Activated CD8-positive, alpha-beta T cell treated with anti-CD3 and anti-CD28 coated beads for 36 hours (primary cell): Measurements from ENCODE around the gene IL2RA. TPM values are rescaled to one million over a fixed set of nuclear protein-coding genes. Genes with fewer than 3 reads are reported as not detected.

Source experiments
- ATAC-seq: fragments of 200-7000 bp; cut with Tn5 transposase; one replicate; pipeline ENCODE4 v1.10.0; 2021; ENCODE audit warnings: mild to moderate bottlenecking, moderate library complexity
- CTCF ChIA-PET: fragments of 350-600 bp; sonication (Branson Sonifier 250); formaldehyde crosslinking; loops from one replicate; lab custom pipeline; 2021; ENCODE audit warnings: antibody characterized with exemption; lab: Charles Lee
- POLR2A ChIA-PET: fragments of 350-600 bp; sonication (Branson Sonifier 250); formaldehyde crosslinking; loops from one replicate; lab custom pipeline; 2021; ENCODE audit warnings: antibody characterized with exemption; lab: Charles Lee
- DNase-seq: peaks from one replicate; pipeline ENCODE4 v3.0.0-alpha.2; 2020
- H3K27ac Mint-ChIP-seq: one replicate; pipeline ENCODE4 v1.8.0; 2021; ENCODE audit warnings: mild to moderate bottlenecking, mixed read lengths
- H3K27me3 Mint-ChIP-seq: one replicate; pipeline ENCODE4 v1.8.0; 2021; ENCODE audit warnings: mixed read lengths
- H3K36me3 Mint-ChIP-seq: one replicate; pipeline ENCODE4 v1.8.0; 2021; ENCODE audit warnings: low read depth, mixed read lengths
- H3K4me1 Mint-ChIP-seq: one replicate; pipeline ENCODE4 v1.8.0; 2021; ENCODE audit warnings: low read depth, mixed read lengths
- H3K4me3 Mint-ChIP-seq: one replicate; pipeline ENCODE4 v1.8.0; 2021; ENCODE audit warnings: mild to moderate bottlenecking, moderate library complexity, mixed read lengths
- H3K9me3 Mint-ChIP-seq: one replicate; pipeline ENCODE4 v1.8.0; 2021; ENCODE audit warnings: mixed read lengths
- intact Hi-C: fragments of 100-400 bp; cut with micrococcal nuclease; formaldehyde crosslinking; loops from one replicate; pipeline ENCODE4 v1.10.0; 2022
- total RNA-seq, 2 experiments: library from RNA; stranded (reverse); gene quantifications; one replicate each; pipeline ENCODE4 v1.2.3, GENCODE V29; 2021
- TF ChIP-seq, protein P1 (sequence below): fragments of 200-600 bp; IDR thresholded peaks from one replicate; pipeline ENCODE4 v1.8.0; 2022; ENCODE audit warnings: antibody characterized with exemption, mild to moderate bottlenecking

The IL2RA gene
- total RNA-seq, 2 experiments from 2014 or later: 868 to 874 TPM

DNA sequence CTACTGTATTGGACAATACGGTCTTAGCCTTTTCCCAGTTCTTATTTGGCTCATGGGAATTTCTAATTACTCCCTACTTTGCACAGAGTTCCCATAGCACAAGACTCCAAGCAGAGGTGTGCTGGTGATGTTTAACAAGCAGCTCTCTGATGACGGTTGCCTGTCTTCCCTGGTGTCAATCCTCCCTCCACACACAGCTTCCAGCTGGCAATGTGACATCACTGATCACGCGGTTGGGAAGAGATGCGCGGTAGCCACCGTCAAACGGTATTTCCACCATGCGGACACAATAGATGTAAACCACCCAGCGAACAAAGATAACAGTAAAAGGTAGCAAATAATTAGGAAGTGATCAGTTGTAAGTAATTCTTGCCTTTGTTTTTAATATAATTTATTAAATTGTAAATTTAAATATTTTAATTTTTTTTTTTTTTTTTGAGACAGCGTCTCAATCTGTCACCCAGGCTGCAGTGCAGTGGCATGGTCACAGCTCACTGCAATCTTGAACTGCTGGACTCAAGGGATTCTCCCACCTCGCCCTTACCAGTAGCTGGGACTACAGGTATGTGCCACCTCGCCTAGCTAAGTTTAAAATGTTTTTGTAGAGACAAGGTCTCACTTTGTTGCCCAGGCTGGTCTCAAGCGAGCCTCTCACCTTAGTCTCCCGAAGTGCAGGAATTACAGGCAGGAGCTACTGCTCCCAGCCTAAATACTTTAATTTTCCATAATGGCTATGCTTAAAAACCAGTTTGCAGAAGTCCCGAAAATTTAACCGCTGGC is 48.6 kb downstream of the IL2RA start:
- Mint-ChIP-seq H3K9me3 (peaks cover 3% of the 10 kb centered on the region), H3K36me3 (peaks cover 75% of the 10 kb centered on the region), H3K4me3 (no peak overlapping the region), H3K27ac (peak overlapping the region; percentile 89), H3K27me3 (no peaks in the 10 kb centered on the region), H3K4me1 (peaks cover 65% of the 10 kb centered on the region)
- ChIA-PET POLR2A (interaction anchor here (0.7 to 3.0 kb wide), 7 partner anchors 10 to 47 kb away, joined by 3 to 20 read pairs (median 4); partner anchors contain the start of gene IL15RA), CTCF (interaction anchor here (0.9 to 2.8 kb wide), 20 partner anchors 10 to 388 kb away, joined by 3 to 16 read pairs (median 6); partner anchors contain the start of gene IL15RA)
- no peak for DNase-seq
- intact Hi-C loops: loop anchor here (2.0 kb wide), 1 partner anchor 31 kb away; no protein-coding TSS in a partner anchor
- ATAC-seq: no peak
- TF ChIP-seq, protein P1, sequence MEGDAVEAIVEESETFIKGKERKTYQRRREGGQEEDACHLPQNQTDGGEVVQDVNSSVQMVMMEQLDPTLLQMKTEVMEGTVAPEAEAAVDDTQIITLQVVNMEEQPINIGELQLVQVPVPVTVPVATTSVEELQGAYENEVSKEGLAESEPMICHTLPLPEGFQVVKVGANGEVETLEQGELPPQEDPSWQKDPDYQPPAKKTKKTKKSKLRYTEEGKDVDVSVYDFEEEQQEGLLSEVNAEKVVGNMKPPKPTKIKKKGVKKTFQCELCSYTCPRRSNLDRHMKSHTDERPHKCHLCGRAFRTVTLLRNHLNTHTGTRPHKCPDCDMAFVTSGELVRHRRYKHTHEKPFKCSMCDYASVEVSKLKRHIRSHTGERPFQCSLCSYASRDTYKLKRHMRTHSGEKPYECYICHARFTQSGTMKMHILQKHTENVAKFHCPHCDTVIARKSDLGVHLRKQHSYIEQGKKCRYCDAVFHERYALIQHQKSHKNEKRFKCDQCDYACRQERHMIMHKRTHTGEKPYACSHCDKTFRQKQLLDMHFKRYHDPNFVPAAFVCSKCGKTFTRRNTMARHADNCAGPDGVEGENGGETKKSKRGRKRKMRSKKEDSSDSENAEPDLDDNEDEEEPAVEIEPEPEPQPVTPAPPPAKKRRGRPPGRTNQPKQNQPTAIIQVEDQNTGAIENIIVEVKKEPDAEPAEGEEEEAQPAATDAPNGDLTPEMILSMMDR: no peak

GRCh38 chr10:6012121-6012905 is 49.9 kb downstream of the IL2RA start:
- Mint-ChIP-seq H3K27me3 (no peaks in the 10 kb centered on the region), H3K4me1 (peaks cover 58% of the 10 kb centered on the region), H3K9me3 (peaks cover 14% of the 10 kb centered on the region), H3K27ac (peak overlapping the region; percentile 55), H3K36me3 (peaks cover 68% of the 10 kb centered on the region), H3K4me3 (peak overlapping the region; percentile 31)
- ATAC-seq (no peak), DNase-seq (peak; percentile 12)
- intact Hi-C loops: no loop called here
- CTCF ChIA-PET: interaction anchor here (1.9 to 2.8 kb wide), 3 partner anchors 25 to 75 kb away, joined by 6 to 16 read pairs (median 7); no protein-coding TSS in a partner anchor
- TF ChIP-seq, protein P1: no peak
- POLR2A ChIA-PET: interaction anchor here (1.2 to 3.1 kb wide), 4 partner anchors 11 to 38 kb away, joined by 3 to 20 read pairs (median 7); partner anchors contain the start of gene IL15RA

DNA sequence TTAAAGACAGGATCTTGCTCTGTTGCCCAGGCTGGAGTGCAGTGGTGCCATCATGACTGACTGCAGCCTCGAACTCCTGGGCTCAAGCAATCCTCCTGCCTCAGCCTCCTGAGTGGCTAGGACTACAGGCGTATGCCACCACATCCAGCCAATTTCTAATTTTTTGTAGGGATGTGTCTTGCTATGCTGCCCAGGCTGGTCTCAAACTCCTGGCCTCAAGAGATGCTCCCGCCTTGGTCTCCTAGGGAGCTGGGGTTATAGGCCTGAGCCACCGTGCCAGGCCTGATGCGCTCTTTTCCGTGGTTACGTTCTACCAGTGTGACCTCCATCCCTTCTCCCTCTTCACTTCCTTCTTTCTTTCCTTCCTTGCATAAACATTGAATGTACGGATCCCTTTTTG is 50.6 kb downstream of the IL2RA start:
- intact Hi-C loops: no loop called here
- Mint-ChIP-seq H3K9me3 (peaks cover 20% of the 10 kb centered on the region), H3K36me3 (peaks cover 67% of the 10 kb centered on the region), H3K4me3 (peak overlapping the region; percentile 31), H3K27ac (peak overlapping the region; percentile 55), H3K4me1 (peaks cover 52% of the 10 kb centered on the region), H3K27me3 (peaks cover 2% of the 10 kb centered on the region)
- ATAC-seq (peak; percentile 8), DNase-seq (no peak)
- TF ChIP-seq, protein P1: no peak
- CTCF ChIA-PET: no interaction called here
- POLR2A ChIA-PET: interaction anchor here (1.2 to 3.1 kb wide), 4 partner anchors 11 to 193 kb away, joined by 3 to 11 read pairs (median 3); partner anchors contain the start of gene IL15RA

DNA sequence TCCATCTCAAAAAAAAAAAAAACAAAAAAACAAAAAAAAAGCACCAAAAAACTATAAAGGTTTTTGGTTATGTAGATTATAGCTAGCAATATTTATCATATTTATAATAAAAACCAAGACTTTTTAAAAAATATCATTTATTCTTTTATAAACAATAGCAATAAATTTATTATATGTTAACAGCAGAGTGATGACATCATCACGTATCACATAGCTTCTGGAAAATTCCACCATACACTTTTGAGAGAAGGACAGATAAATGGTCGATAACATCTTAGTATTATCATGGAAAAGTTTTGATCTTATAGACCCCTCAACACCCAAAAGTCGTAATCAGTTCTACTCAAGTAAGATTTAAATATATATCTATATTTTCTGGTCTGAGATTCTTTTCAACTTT is 51.6 kb downstream of the IL2RA start:
- Mint-ChIP-seq H3K4me3 (no peak overlapping the region), H3K4me1 (peaks cover 45% of the 10 kb centered on the region), H3K27me3 (peaks cover 3% of the 10 kb centered on the region), H3K9me3 (peaks cover 20% of the 10 kb centered on the region), H3K36me3 (peaks cover 58% of the 10 kb centered on the region), H3K27ac (no peak overlapping the region)
- CTCF ChIA-PET: no interaction called here
- intact Hi-C loops: no loop called here
- DNase-seq (no peak), ATAC-seq (no peak)
- POLR2A ChIA-PET: interaction anchor here (1.2 to 3.1 kb wide), 2 partner anchors 34 to 192 kb away, joined by 3 to 11 read pairs; partner anchors contain the start of gene IL15RA
- TF ChIP-seq, protein P1: no peak
